ENCODE measurements around the gene ZBTB8OS.

ZBTB8OS gene

DNA sequence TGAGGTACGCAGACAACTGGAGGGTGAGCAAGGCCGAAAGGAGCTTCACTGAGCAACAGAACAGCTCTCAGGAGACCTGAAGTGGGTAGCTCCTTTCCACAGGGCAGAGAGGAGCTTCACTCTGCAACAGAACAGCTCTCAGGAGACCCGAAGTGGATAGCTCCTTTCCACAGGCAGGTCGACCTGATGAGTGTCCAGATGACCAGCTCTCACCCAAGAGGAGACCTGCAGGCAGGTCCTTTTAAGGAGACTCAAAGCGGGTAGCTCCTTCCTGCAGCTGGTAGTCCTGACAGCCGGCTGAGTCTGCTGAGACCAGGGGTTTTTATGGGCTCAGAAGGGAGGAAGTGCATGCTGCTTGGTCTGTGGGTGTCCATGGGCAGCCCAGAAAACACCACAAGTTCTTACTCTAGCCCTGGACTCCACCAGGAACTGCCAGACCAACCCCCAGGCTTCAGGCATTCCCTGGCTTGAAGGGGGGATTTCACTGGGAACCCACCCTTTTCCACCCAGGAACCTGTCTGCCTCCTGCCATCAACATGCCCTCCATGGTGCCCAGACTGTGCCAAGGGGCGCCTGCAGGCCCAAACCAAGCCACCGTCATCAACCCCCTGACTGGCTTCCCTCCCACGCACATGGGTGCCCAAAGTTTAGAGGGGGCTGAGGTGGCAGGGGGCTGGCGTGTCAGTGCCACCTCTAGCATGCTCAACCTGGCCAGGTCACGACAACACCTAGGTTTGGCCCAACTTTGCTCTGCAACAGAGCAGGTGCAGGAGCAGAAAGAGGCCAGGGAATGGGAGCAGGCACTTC is 43.6 kb downstream of the ZBTB8OS start:
- no peak for DNase-seq

- DNase-seq = no peak
Observed at GRCh38 chr1:32605711-32606424, 44.5 kb downstream of the ZBTB8OS start.

GRCh38 chr1:32600034-32600433 is 50.3 kb downstream of the ZBTB8OS start:
- no peak for DNase-seq

DNA sequence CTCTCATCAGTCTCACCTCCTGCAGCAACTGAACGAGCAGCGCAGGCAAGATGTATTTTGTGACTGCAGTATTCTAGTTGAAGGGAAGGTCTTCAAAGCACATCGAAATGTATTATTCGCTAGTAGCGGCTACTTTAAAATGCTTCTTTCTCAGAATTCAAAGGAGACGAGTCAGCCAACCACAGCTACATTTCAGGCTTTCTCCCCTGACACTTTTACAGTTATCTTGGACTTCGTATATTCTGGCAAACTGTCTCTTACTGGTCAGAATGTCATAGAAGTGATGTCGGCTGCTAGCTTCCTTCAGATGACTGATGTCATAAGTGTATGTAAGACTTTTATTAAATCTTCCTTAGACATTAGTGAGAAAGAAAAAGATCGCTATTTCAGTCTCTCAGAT is 57.4 kb downstream of the ZBTB8OS start:
- no peak for DNase-seq

DNA sequence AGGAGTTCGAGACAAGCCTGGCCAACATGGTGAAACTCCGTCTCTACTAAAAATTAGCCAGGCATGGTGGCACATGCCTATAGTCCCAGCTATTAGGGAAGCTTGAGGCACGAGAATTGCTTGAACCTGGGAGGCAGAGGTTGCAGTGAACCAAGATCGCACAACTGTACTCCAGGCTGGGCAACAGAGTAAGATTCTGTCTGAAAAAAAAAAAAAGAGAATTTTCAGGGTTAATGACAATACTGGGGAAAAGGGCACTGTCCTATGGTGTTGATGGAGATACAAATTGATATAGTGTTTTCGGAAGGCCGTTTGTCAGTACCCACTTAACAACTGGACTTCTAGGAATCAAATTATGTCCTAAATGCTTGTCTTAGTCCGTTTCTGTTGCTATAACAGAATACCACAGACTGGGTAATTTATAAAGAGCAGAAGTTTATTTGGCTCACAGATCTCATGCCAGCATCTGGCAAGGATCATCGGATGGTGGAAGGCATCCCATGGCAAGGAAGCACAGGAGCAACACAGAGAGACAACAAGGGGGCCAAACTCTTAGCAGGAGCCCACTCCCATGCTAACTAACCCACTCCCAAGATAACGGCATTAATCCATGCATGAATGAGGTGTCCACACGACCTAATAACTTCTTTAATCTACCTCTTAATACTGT is 69.9 kb downstream of the ZBTB8OS start:
- DNase-seq = no peak
